Measurements from ENCODE around the gene NWD2.

GRCh38 chr4:37365888-37366287 lies 121.3 kb downstream of the NWD2 start:
- TF ChIP-seq CTCF (IDR thresholded peaks at IDR 0.05; ENCODE audit: low read depth, low read length, poor library complexity, severe bottlenecking): no peak
- TF ChIP-seq EZH2phosphoT487 (IDR thresholded peaks at IDR 0.05; ENCODE audit: borderline replicate concordance, low read length): no peak
